Measurements from ENCODE around the gene LRTM2. TPM values are rescaled to one million over a fixed set of nuclear protein-coding genes. Genes with fewer than 3 reads are reported as not detected.

Gene LRTM2
- not detected for polyA plus RNA-seq (2013)

- Histone ChIP-seq H3K9me3 (ENCODE audit: control extremely low read depth in 1 of 5, control insufficient read depth in 4 of 5, insufficient read depth in 2 of 5, low read depth in 1 of 5, low read length in 4 of 5) (no peaks in the 10 kb centered on the region), H3K27me3 (replicated peaks in 2 of 5; ENCODE audit: control insufficient read depth in 4 of 5, insufficient read depth in 5 of 5, low read length in 4 of 5) (peaks cover 0 to 42% (median 24%) of the 10 kb centered on the region in 5 experiments), H3K4me3 (ENCODE audit: control insufficient read depth in 1 of 7, extremely low read depth in 1 of 7, insufficient read depth in 4 of 7, low read depth in 2 of 7, low read length in 6 of 7) (no peak within 1 kb of the TSS), H3K4me1 (ENCODE audit: control extremely low read depth in 1 of 4, control insufficient read depth in 4 of 4, insufficient read depth in 4 of 4, low read length in 3 of 4) (peaks cover 0 to 5% (median 2%) of the 10 kb centered on the region in 4 experiments), H3K36me3 (ENCODE audit: control insufficient read depth in 4 of 4, insufficient read depth in 4 of 4, low read length in 3 of 4) (no peaks in the 10 kb centered on the region), H3K27ac (ENCODE audit: insufficient read depth in 1 of 2, low read depth in 1 of 2, low read length in 2 of 2, poor library complexity in 1 of 2, severe bottlenecking in 2 of 2) (no peak within 1 kb of the TSS)
- DNase-seq, result no peak
- 13% methylated on average over 28 of the region's 34 CpGs for whole genome bisulfite sequencing (ENCODE audit: insufficient coverage)
- ChIA-PET POLR2A (no interaction called here), CTCF (interaction anchor here (1.0 kb wide), 1 partner anchor 11 kb away, joined by 3 read pairs; no protein-coding TSS in a partner anchor)
Measured at GRCh38 chr12:1820191-1820895, at the start of gene LRTM2. Gene LRTM2, plus strand, starts transcription at chr12:1820565. Its CDS starts 7,584 bp downstream, at chr12:1828149.

- ChIA-PET CTCF (interaction anchor here (1.2 to 2.7 kb wide), 3 partner anchors 18 to 166 kb away, joined by 3 to 11 read pairs (median 4); no protein-coding TSS in a partner anchor), POLR2A (no interaction called here)
- Histone ChIP-seq H3K9me3 (ENCODE audit: control extremely low read depth in 1 of 5, control insufficient read depth in 4 of 5, insufficient read depth in 2 of 5, low read depth in 1 of 5, low read length in 4 of 5) (no peaks in the 10 kb centered on the region), H3K4me3 (ENCODE audit: control insufficient read depth in 1 of 7, extremely low read depth in 1 of 7, insufficient read depth in 4 of 7, low read depth in 2 of 7, low read length in 6 of 7) (no peak overlapping the region), H3K27me3 (replicated peaks in 2 of 5; ENCODE audit: control insufficient read depth in 4 of 5, insufficient read depth in 5 of 5, low read length in 4 of 5) (no peaks in the 10 kb centered on the region), H3K36me3 (ENCODE audit: control insufficient read depth in 4 of 4, insufficient read depth in 4 of 4, low read length in 3 of 4) (peaks cover 4 to 37% (median 18%) of the 10 kb centered on the region in 4 experiments), H3K4me1 (ENCODE audit: control extremely low read depth in 1 of 4, control insufficient read depth in 4 of 4, insufficient read depth in 4 of 4, low read length in 3 of 4) (peaks cover 0 to 5% (median 0%) of the 10 kb centered on the region in 4 experiments), H3K27ac (ENCODE audit: insufficient read depth in 1 of 2, low read depth in 1 of 2, low read length in 2 of 2, poor library complexity in 1 of 2, severe bottlenecking in 2 of 2) (no peak overlapping the region)
- DNase-seq, result no peak
- 96% methylated on average over 4 of the region's 4 CpGs for WGBS (ENCODE audit: insufficient coverage)
Measured at GRCh38 chr12:1773937-1774655, 46.3 kb upstream of the LRTM2 start.

- DNase-seq, result no peak
- WGBS (ENCODE audit: insufficient coverage), result 100% methylated on average over 4 of the region's 4 CpGs
- Histone ChIP-seq H3K27ac (ENCODE audit: insufficient read depth in 1 of 2, low read depth in 1 of 2, low read length in 2 of 2, poor library complexity in 1 of 2, severe bottlenecking in 2 of 2) (no peak overlapping the region), H3K27me3 (replicated peaks in 2 of 5; ENCODE audit: control insufficient read depth in 4 of 5, insufficient read depth in 5 of 5, low read length in 4 of 5) (no peaks in the 10 kb centered on the region), H3K4me3 (ENCODE audit: control insufficient read depth in 1 of 7, extremely low read depth in 1 of 7, insufficient read depth in 4 of 7, low read depth in 2 of 7, low read length in 6 of 7) (no peak overlapping the region), H3K9me3 (ENCODE audit: control extremely low read depth in 1 of 5, control insufficient read depth in 4 of 5, insufficient read depth in 2 of 5, low read depth in 1 of 5, low read length in 4 of 5) (no peaks in the 10 kb centered on the region), H3K36me3 (ENCODE audit: control insufficient read depth in 4 of 4, insufficient read depth in 4 of 4, low read length in 3 of 4) (peaks cover 5 to 44% (median 22%) of the 10 kb centered on the region in 4 experiments), H3K4me1 (ENCODE audit: control extremely low read depth in 1 of 4, control insufficient read depth in 4 of 4, insufficient read depth in 4 of 4, low read length in 3 of 4) (peaks cover 0 to 5% (median 0%) of the 10 kb centered on the region in 4 experiments)
- ChIA-PET POLR2A (no interaction called here), CTCF (interaction anchor here (1.0 to 2.7 kb wide), 6 partner anchors 9 to 142 kb away, joined by 3 to 11 read pairs (median 6); no protein-coding TSS in a partner anchor)
Measured at GRCh38 chr12:1776170-1776921, 44.0 kb upstream of the LRTM2 start.

- DNase-seq, result no peak
- peaks cover 8 to 52% (median 24%) of the 10 kb centered on the region in 4 experiments for H3K36me3 ChIP-seq (ENCODE audit: control insufficient read depth in 4 of 4, insufficient read depth in 4 of 4, low read length in 3 of 4)
- no peak overlapping the region for H3K4me3 ChIP-seq (ENCODE audit: control insufficient read depth in 1 of 7, extremely low read depth in 1 of 7, insufficient read depth in 4 of 7, low read depth in 2 of 7, low read length in 6 of 7)
- peaks cover 0 to 5% (median 0%) of the 10 kb centered on the region in 4 experiments for H3K4me1 ChIP-seq (ENCODE audit: control extremely low read depth in 1 of 4, control insufficient read depth in 4 of 4, insufficient read depth in 4 of 4, low read length in 3 of 4)
- no peaks in the 10 kb centered on the region for H3K9me3 ChIP-seq (ENCODE audit: control extremely low read depth in 1 of 5, control insufficient read depth in 4 of 5, insufficient read depth in 2 of 5, low read depth in 1 of 5, low read length in 4 of 5)
- CTCF ChIA-PET, result interaction anchor here (1.0 to 2.3 kb wide), 3 partner anchors 11 to 124 kb away, joined by 3 to 7 read pairs (median 5); no protein-coding TSS in a partner anchor
- POLR2A ChIA-PET, result no interaction called here
- H3K27ac ChIP-seq (ENCODE audit: insufficient read depth in 1 of 2, low read depth in 1 of 2, low read length in 2 of 2, poor library complexity in 1 of 2, severe bottlenecking in 2 of 2), result no peak overlapping the region
- no peaks in the 10 kb centered on the region for H3K27me3 ChIP-seq (replicated peaks in 2 of 5; ENCODE audit: control insufficient read depth in 4 of 5, insufficient read depth in 5 of 5, low read length in 4 of 5)
- 100% methylated on average over 2 of the region's 5 CpGs for WGBS (ENCODE audit: insufficient coverage)
Measured at GRCh38 chr12:1777798-1778197, 42.6 kb upstream of the LRTM2 start.

- H3K4me3 ChIP-seq (ENCODE audit: control insufficient read depth in 1 of 7, extremely low read depth in 1 of 7, insufficient read depth in 4 of 7, low read depth in 2 of 7, low read length in 6 of 7), result no peak overlapping the region
- CTCF ChIA-PET, result interaction anchor here (1.8 to 2.0 kb wide), 2 partner anchors 12 to 125 kb away, joined by 5 to 8 read pairs; no protein-coding TSS in a partner anchor
- H3K27ac ChIP-seq (ENCODE audit: insufficient read depth in 1 of 2, low read depth in 1 of 2, low read length in 2 of 2, poor library complexity in 1 of 2, severe bottlenecking in 2 of 2), result no peak overlapping the region
- no peak for DNase-seq
- POLR2A ChIA-PET, result no interaction called here
- 100% methylated on average over 2 of the region's 4 CpGs for WGBS (ENCODE audit: insufficient coverage)
- H3K27me3 ChIP-seq (replicated peaks in 2 of 5; ENCODE audit: control insufficient read depth in 4 of 5, insufficient read depth in 5 of 5, low read length in 4 of 5), result no peaks in the 10 kb centered on the region
- peaks cover 0 to 5% (median 0%) of the 10 kb centered on the region in 4 experiments for H3K4me1 ChIP-seq (ENCODE audit: control extremely low read depth in 1 of 4, control insufficient read depth in 4 of 4, insufficient read depth in 4 of 4, low read length in 3 of 4)
- peaks cover 3 to 49% (median 24%) of the 10 kb centered on the region in 4 experiments for H3K36me3 ChIP-seq (ENCODE audit: control insufficient read depth in 4 of 4, insufficient read depth in 4 of 4, low read length in 3 of 4)
- no peaks in the 10 kb centered on the region for H3K9me3 ChIP-seq (ENCODE audit: control extremely low read depth in 1 of 5, control insufficient read depth in 4 of 5, insufficient read depth in 2 of 5, low read depth in 1 of 5, low read length in 4 of 5)
Measured at GRCh38 chr12:1778911-1779310, 41.5 kb upstream of the LRTM2 start.

GRCh38 chr12:1779783-1780182 is 40.6 kb upstream of the LRTM2 start:
- POLR2A ChIA-PET, result no interaction called here
- no peaks in the 10 kb centered on the region for H3K27me3 ChIP-seq (replicated peaks in 2 of 5; ENCODE audit: control insufficient read depth in 4 of 5, insufficient read depth in 5 of 5, low read length in 4 of 5)
- H3K27ac ChIP-seq (ENCODE audit: insufficient read depth in 1 of 2, low read depth in 1 of 2, low read length in 2 of 2, poor library complexity in 1 of 2, severe bottlenecking in 2 of 2), result no peak overlapping the region
- peaks cover 3 to 53% (median 27%) of the 10 kb centered on the region in 4 experiments for H3K36me3 ChIP-seq (ENCODE audit: control insufficient read depth in 4 of 4, insufficient read depth in 4 of 4, low read length in 3 of 4)
- H3K4me1 ChIP-seq (ENCODE audit: control extremely low read depth in 1 of 4, control insufficient read depth in 4 of 4, insufficient read depth in 4 of 4, low read length in 3 of 4), result peaks cover 0 to 5% (median 0%) of the 10 kb centered on the region in 4 experiments
- CTCF ChIA-PET, result interaction anchor here (2.0 kb wide), 1 partner anchor 11 kb away, joined by 8 read pairs; no protein-coding TSS in a partner anchor
- no peak for DNase-seq
- WGBS (ENCODE audit: insufficient coverage), result 100% methylated on average over 1 of the region's 1 CpG
- no peaks in the 10 kb centered on the region for H3K9me3 ChIP-seq (ENCODE audit: control extremely low read depth in 1 of 5, control insufficient read depth in 4 of 5, insufficient read depth in 2 of 5, low read depth in 1 of 5, low read length in 4 of 5)
- no peak overlapping the region for H3K4me3 ChIP-seq (ENCODE audit: control insufficient read depth in 1 of 7, extremely low read depth in 1 of 7, insufficient read depth in 4 of 7, low read depth in 2 of 7, low read length in 6 of 7)
